Measurements from ENCODE around the gene CSTB.

CSTB gene

DNA sequence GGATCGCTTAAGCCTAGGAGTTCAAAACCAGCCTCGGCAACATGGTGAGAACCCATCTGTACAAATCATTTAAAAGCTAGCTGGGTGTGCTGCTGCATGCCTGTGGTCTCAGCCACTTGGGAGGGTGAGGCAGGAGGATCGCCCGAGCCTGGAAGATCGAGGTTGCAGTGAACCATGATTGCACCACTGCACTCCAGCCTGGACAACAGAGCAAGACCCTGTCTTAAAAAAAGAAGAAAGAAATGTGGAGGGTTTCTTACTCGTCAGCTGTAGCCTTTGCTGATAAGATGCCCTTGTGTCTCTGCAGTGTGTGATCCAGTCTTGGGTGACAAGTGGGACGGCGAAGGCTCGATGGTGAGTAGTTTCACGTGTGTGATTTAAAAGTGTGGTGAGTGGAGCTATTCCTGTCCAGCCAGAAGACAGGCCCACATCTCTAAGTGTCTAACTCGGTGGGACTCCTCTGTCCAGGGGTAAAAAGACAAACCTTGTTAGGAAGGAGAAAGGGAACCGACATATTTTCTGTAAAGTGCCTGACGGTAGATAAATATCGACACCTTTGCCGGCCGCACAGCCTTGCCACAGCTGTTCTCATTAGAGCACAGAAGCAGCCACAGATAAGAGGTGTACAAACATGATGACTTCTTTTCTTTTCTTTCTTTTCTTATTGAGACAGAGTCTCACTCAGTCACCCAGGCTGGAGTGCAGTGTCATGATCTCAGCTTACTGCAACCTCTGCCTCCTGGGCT lies 30.2 kb downstream of the CSTB start:
- no peak for DNase-seq

DNA sequence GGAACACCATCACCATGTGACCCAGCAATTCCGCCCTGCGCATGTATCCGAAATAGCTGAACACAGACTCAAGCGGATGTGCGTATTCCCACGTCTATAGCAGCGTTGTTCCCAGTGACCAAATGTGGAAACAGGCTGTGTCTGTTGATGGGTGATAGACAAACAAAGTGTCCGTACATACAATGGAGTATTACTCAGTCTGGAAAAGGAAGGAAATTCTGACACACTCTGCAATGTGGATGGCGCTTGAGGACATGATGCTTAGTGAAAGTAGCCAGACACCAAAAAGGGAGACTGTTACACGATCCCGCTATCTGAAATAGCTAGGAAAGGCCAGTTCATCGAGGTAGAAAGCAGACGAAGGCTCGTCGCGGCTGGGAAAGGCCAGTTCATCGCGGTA lies 31.4 kb downstream of the CSTB start:
- DNase-seq: no peak

DNA sequence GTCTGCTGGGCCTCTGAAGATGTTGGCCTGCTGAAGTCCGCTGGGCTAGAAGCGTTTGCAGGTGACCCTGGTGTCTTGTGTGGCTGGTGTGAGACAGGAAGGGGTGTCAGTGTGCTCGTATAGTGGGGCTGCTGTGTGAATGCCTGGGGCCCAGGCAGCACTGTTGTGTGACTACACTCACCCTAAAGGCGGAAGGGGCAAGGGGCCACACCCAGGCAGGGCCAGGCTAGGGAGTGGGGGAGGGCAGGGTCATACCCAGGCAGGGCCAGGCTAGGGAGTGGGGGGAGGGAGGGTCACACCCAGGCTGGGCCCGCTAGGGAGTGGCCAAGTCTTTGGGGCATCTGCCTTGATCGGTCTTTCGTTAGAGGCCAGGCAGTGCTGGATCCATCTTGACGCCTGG lies 32.2 kb downstream of the CSTB start:
- no peak for DNase-seq

DNA sequence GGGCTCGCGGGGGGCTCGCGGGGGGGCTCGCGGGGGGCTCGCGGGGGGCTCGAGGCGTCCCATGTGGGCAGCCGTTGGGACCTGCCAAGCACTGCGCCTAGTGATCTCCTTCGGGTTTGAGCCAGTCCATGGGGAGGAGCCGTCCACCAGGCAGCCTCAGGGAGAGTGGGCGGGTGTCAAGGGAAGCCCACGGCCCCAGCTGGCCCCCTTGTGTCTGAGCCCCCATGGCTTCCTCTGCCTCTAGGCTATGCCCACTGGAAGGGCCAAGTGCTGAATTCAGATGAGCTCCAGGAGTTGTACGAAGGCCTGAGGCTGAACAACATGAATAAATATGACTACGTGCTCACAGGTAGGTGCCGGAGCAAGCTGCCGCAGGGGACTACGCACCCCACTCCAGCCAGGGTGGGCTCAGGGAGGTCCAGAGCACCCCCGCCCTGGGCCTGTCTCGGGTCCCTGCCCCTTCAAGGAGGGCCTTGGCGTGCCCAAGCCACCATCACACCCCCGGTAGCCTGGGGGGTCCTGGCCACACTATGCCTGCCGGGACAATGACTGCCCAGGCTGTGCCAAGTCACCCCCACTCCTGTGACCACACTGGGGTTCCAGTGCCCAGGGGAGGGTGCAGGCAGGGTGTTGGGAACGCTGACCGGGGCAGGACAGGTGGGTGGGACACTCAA lies 34.5 kb downstream of the CSTB start:
- DNase-seq: no peak

DNA sequence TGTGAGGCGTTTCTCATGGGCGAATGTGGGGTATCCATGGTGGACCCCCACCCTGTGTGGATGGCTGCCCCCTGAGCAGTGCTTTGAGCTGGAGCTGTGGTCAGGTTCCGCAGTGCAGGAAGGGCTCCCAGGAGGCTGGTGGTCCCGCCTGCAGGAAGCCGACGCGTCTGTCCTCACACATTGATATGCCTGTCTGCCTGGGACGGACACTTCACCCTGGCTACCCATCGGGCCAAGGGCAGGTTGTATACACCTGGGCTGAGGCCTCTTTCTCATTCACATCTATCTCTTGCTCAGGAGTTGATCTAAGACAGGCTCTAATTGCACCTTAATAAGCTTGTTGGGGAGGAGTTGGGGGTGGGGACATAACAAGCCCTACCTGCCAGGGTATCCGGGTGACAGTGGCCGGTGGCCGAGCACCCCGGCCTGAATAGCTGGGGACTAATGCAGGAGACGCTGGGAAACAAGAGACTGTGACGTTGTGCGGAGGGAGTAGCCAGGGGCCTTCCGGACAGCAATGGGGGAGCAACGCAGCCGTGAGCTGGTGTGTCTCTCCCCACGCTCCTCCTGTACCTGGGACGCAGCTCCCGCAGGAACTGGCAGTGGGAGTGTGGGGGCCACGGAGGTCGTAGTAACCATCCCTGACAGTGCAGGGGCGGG lies 35.5 kb downstream of the CSTB start:
- no peak for DNase-seq

DNA sequence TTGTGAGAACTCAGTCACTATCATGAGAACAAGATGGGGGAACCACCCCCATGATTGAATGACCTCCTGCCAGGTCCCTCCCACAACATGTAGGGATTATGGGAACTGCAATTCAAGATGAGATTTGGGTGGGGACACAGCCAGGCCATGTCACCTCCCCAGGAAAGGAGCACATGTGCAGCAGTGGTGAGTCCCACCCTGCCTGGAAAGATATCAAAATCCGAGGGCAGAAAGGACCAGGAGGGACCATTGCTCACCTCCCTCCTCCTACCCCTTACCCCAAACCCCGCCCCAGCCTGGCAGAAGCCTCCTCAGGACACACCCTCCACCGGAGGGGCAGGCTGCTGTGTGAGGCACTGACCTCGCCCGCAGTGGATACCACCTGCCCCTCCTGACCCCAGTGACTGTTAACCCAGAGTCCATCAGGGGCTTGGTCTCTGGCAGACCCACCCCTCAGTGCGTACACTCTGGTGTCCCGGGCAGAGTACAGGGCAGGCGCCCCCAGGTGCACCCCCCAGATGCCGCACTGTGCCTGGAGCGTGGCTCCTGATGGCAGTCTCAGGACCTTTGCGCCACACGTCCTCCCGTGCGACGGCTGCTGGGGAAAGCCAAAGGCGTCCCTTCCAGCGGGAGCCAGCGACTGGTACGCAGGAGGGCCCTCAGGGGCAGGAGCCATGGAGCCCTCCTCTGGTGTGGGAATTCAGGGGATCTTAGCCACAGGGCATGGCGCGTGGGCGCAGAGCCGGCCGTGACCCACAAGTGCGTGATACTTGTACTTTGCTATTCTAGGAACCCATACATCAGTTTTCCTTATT lies 36.3 kb downstream of the CSTB start:
- no peak for DNase-seq

DNA sequence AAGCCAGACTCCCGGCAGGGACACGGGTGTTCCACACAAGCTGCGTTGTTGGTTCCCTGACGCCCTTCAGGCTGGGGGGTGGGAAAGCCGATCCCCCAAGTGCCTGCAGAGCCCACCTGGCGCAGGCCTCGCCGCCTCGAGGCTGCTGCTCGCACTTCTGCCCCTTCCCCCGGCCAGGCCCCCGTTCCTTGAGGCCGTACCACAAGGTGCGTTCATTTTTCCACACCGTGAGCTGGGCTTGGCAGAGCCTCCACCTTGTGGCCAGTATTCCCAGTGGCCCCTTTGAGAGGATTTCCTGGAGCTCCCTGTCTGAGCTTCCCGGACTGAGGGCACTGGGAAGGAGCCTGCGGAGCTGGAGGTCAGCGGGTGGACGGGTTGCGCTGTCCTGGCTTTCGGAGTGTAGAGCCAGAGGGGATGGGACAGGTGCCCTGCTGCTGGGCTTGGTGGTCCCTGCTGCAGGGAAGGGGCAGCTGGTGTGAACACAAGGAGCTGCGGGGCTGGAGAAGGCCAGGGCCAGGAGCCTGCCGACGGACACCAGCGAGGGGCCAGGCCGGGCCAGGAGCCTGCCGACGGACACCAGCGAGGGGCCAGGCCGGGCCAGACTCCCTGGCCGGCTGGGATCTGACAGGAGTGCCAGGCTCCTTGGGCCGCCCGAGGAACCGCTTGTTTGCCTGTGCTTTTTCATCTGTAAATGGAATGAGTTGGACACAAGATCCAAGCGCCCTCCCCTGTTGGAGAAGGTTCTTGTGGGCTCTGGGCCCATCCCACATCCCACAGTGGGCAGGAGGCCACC lies 38.8 kb downstream of the CSTB start:
- no peak for DNase-seq

DNA sequence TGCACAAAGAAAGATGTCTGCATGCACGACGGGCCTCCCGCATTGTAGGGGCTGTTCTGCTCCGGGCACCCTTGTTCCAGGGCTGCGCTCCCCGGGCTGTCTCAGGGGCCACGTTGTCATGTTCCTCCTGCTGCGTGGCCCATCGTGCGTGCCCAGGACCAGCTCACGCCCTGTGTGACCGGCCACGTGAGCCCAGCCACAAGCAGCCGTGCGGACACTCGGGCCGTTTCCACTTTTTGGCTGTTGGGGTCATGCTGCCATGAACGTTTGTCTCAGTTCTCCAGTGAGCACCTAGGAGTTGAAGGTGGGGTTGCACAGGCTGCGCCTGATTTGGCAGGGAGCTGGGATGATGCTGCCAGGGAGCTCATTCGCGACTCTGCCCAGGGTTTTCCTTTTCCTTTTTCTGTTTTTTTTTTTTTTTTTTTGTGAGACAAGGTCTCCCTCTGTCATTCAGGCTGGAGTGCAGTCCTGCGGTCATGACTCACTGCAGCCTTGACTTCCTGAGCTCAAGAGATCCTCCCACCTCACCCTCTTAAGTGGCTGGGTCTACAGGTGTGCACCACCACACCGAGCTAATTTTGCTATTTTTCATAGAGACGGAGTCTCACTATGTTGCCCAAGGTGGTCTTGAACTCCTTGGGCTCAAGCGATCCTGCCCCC lies 39.8 kb downstream of the CSTB start:
- no peak for DNase-seq

DNA sequence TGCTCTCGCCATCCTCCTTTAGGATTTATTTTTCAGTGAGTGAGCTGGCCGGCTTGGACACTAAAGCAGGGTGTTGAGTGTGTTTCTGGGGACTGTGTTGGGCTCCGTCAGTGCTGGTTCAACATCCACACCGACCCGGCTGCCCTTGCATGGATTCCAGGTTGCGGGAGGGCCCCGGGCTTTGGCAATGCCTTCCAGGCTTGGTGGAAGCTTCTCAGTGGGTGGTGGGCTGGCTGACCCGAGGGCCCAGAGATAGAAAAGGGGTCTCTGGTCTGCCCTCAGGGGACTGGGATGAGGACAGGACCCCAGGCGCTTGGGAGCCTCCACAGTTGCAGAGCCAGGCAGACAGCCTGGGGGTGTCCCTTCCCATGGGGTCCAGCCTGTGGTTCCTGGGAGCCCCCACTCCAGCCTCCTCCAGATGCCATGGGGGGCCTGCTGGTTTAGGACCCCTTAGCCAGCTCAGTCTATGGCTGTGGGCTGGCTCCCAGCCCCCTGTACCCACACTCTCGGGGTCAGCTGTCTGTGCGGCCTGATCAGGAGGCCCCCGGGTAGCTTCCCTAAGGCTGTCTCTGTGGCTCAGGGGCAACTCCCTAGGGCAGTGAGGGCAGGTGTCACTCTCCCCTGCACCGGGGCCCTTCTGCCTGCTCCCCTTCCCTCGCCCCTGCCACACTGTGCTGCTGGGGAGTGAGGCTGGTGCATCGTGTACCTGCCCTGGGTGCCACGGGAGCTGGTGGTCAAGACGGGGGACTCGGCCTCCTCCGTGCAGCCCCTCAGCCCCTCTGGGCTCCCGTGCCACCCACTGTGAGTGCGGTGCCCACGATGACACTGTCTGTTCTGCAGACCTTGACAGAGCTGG lies 40.6 kb downstream of the CSTB start:
- no peak for DNase-seq

DNA sequence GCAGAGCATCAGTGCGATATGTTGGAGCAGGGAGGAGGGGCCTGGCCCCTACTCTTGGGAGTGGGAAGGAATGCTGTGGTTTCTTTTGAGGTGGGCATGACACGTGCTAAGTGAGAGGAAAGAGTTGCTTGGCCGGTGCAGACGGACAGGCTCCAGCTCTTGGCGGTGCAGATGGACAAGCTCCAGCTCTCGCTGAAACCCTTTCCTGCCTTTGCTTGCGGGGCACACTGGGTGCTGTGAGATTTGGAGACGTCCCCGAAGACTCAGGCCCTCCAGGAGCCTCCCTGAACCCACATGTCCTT lies 41.2 kb downstream of the CSTB start:
- no peak for DNase-seq

DNA sequence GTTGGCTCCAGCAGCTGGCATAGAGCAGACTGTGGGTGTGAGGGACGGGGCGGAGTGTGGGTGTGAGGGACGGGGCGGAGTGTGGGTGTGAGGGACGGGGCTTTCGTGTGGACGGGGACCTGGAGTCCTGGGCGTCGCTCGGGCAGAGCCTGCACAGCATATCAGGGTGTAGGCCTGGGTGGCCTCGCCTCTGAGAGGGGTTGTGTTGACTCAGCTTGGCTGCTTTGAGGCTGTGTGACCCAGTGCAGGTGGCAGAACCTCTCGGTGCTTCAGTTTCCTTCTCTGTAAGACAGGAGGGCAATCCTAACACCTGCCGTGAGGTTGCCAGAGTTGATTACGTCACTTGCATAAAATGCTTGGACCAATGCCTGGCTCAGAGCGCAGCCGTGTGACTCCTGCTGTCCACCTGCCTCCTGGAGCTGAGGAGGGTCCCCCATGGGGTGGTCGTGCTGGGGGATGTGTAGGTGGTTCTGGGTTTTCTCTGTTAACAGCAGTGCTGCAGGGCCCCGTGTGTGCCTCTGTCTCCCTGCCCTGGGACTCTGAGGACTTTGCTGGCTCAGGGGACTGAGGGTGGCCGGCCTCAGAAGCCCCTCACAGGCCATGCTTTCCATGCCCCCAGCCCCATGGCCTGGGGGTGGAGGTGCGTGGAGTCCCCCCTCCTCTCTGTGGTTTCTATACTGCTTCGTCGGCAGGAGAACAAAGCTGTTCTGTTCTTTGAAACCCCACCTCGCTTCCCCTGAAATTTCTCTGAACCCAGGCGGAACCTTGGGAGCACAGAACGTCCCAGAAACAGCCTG lies 41.8 kb downstream of the CSTB start:
- DNase-seq: no peak

DNA sequence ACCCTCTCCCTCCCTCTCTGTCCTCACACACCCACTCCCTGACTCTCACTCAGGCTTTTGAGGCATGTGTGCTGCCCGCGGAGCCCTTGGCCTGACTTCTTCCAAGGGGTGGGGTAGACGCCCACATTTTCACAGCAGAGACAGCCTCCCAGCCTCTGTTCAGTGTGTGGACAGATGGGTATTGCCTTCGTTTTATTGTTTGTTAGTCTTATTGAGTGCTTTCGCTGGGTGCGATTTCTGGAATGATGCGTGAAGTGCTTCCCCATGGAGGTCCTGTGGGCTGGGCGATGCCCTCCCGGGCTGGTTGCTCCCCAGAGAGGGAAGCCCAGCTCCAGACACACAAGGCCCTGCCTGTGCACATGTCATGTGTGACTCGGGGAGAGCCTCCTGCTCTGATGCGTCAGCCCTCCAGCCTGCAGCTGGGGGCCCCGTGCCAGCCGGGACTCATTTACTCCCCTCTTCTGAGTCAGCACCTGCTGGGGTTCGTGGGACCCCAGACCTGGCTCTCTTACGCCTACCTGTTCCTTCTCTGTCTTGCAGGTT lies 42.5 kb downstream of the CSTB start:
- DNase-seq: no peak

DNA sequence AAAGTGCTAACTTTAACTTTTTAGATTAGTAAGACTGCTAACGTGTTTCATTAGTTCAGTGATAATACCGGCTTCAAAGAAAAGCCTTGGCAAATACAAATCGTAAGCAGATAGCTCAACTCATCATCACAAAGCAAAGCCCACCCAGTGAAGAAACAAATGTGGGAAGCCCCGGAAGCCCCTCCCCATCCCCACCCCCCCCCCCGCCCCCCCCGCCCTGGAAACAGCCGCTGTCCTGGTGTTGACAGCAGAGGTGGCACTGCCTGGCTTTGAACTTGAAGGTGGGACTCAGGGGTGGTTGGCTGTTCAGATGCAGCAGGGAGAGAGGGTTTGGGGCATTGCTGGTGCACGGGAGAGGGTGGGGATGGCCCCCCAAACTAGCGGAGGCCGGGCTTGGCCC lies 43.0 kb downstream of the CSTB start:
- no peak for DNase-seq

DNA sequence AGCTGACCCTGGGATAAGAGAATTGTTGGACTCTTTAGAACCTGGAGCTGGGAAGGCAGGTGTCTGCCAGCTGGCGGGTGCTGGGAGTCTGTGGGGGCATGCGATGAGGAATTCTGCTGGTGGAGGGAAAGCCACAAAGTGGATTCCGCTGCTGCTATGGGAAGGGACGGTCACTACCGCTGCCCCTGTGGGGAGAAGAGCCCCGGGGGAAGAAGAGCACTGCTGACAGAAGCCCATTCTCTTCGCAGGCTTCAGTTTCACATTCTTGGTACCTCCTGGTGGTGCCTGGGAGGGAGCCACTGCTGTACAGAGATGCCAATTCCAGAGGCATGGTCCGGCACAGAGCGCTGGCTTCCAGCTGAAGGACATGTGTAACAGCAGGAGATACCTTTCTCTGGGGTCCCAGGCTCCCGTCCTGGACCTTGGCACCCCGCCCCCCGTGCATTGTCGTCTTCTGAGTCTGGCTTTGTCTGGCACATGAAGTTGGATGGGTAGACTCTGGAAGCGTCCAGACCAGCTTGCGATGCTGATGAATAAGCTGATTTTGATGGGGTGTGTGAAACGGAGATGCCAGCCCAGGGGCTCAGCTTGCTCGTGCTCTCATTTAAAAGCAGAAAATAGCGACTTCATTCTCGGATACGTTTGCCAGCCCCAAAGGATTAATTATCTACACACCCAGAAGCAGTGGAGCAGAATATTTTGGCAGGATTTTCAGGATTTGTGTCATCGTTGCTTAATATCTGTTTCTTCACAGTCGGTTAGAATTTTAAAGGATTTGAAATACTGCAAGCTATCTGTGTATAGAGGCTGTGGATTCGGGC lies 44.0 kb downstream of the CSTB start:
- DNase-seq: no peak

DNA sequence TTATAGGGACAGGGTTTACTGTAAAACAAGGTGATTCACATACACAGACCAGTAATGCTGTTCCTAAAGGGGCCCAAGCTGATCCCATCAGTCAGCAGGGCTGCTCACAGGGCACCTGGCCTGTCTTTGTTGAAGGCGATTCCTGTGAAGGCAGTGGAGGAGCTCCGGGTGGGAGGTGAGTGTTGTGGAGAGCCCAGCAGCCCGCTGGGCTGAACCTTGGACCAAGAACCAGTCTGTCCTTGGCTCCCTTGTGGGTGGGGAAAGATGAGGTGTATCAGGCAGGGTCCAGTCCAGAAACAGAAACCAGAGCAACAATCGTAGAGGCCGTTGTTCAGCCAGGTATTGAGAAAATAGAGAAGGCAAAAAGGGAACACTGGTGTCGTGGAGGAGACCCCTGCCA lies 44.6 kb downstream of the CSTB start:
- DNase-seq: no peak

DNA sequence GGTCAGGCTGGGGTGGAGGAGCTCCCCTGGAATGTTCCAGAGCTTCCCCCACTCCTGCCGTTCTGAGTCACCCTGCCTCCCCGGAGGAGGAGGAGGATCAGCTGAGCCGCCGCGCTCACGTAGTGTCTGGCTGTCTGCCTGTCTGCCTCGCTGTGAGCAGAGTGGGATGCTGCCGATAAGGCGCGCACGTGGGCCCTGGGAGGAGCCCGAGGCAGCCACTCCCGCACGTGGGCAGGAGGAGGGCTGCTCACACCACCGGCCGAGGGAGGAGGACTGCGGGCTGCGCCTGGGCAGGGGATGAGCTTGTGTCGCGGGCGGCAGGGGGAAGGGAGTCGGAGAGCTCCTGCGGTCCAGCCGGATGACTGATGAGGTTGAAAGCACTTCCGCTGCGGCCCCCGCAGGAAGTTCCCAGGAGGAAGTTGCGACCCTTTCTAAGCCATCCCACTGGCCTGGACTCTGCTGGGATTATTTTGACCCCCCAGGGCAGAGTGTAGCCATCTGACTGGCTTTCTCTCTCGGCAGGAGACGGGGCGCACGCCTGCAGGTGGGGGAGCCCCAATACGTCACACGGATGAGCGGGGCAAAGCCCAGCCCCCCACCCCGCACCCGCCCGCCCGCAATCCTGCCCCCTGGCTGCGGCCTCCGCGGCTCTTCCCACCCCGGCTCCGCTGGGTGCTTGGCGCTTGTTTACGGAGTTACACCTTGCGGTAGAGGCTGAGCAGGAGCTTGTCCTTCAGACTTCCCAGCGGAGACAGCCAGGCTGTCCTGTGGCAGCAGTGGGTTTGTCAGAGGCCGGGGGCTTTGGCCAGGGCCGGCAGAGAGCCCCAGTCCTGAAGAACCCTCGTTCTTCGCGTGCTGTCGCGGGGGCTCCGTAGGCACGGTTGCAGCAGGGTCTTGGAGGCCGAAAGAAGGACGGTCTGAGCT lies 47.4 kb downstream of the CSTB start:
- no peak for DNase-seq

DNA sequence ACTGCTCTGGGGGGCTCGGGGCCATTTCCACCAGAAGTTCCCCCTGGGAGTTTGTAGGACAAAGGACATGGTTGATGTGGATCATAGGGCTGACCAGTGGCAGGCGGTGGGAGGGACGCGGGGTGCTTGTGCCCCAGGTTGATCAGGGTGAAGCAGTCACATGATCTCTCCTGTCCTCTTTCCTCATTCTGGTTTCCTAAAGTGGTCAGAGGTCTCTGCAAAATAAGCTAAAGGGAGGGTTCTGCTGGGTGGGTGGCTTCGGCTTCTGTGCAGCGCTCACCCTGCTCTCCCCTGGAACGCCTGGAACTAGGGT lies 48.0 kb downstream of the CSTB start:
- DNase-seq: no peak

DNA sequence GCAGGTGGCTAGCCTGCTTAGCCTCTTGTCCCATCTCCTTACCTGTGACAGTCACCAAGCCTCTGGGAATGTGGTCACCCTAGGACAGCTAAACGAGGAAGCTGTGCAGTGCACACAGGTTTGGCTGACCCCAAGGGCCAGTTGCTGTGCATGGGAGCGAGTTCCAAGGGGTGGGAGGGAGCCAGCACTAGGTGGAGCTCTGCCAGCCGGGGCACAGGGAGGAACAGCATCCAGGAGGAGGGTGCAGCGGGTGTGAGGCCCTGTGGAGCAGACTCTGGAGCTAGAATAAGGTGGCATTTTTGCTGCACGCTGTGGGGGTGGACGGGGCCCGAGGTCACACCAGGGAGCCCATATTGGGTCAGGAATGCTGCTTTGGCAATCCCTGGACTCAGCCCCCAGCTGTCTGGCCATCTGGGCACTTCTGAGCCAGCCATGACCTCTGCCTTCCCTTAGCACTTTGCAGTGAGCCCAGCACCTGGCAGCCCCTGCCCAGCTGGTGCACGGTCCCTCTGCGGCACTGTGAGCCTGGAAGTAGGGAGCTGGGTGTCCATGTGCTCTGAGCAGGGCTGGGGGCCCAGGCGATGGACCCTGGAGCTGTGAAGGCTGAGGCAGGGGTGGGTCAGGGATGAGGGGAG lies 48.5 kb downstream of the CSTB start:
- DNase-seq: no peak
